ENCODE measurements around the gene GLTP. TPM values are rescaled to one million over a fixed set of nuclear protein-coding genes. Genes with fewer than 3 reads are reported as not detected.

GLTP gene
- polyA plus RNA-seq, 2 of the 4 experiments (the other 2 are of a cell fraction) = 16.9 to 18.8 TPM

DNA sequence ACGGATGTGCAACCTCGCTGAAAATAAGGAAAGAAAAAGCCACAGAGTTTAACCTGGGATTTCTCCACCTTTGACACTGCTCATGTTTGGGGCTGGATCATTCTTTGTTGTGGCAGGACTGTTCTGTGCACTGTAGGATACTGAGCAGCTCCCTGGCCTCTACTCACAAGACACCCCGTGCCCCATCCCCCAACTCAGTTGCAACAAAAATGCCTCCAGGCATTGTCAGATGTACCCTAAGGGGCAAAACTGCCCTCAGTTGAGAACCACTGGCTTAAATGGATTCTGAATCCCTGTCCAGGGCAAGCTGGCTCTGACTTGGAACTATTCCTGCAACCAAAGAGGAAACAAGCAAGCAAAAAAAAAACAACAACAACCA is 2.1 kb downstream of the GLTP start (continued):
- TF ChIP-seq, protein P1, sequence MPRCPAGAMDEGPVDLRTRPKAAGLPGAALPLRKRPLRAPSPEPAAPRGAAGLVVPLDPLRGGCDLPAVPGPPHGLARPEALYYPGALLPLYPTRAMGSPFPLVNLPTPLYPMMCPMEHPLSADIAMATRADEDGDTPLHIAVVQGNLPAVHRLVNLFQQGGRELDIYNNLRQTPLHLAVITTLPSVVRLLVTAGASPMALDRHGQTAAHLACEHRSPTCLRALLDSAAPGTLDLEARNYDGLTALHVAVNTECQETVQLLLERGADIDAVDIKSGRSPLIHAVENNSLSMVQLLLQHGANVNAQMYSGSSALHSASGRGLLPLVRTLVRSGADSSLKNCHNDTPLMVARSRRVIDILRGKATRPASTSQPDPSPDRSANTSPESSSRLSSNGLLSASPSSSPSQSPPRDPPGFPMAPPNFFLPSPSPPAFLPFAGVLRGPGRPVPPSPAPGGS (IDR thresholded peaks at IDR 0.05) = no peak
- TF ChIP-seq ESRRA (IDR thresholded peaks at IDR 0.05; ENCODE audit: borderline replicate concordance, low read length) (no peak), KDM1A (IDR thresholded peaks at IDR 0.05; ENCODE audit: low read depth) (no peak), ZNF302 (CRISPR knock-in tag; IDR thresholded peaks at IDR 0.05) (no peak), JUN (IDR thresholded peaks at IDR 0.05) (no peak), BHLHE40 (IDR thresholded peaks at IDR 0.05; ENCODE audit: low read depth, low read length) (no peak), CHD2 (IDR thresholded peaks at IDR 0.05; ENCODE audit: low read length, partially characterized antibody) (no peak)
- TF ChIP-seq, protein P2, sequence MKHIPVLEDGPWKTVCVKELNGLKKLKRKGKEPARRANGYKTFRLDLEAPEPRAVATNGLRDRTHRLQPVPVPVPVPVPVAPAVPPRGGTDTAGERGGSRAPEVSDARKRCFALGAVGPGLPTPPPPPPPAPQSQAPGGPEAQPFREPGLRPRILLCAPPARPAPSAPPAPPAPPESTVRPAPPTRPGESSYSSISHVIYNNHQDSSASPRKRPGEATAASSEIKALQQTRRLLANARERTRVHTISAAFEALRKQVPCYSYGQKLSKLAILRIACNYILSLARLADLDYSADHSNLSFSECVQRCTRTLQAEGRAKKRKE (CRISPR knock-in tag; IDR thresholded peaks at IDR 0.05; ENCODE audit: low read depth) = no peak

DNA sequence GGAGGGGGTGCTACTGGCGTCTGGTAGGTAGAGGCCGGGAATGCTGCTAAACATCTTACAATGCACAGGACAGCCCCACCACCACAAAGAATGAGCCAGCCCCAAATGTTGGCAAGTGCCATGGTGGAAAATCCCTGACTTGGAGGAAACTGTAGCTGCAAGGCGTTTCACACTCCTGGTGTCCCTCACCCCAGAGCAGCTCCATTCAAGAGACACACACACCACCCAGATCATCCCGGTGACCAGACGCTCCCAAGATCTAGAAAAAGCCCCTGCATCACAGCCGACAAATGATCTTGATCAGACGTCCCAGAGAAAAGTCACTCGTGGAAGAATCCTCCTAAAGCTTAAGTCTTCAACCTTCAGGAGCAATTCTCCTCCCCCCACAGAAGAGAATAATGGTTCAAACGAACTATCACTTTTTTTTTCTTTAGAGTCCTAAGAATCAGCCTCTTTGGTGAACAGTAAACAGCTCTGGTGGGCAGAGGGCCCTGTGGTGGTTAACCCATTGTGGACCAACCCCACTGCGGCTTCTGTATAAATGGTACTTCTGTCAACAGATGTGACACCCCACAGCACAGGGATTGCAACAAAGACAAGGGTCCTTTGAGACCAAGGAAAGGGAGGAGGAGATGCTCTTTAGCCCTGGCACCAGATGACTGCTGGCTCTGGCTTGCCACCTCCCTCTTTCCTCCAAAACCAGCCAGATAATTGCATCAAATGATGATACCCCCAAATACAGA is 2.7 kb downstream of the GLTP start:
- Histone ChIP-seq H3K4me2 (no peak overlapping the region), H3K4me3 (no peak overlapping the region), H3K4me1 (peaks cover 30% of the 10 kb centered on the region), H3K9me3 (no peaks in the 10 kb centered on the region), H3K27ac (no peak overlapping the region)
- FAIRE-seq (no peak), ATAC-seq (no peak), DNase-seq (ENCODE audit: low read depth in 1 of 2, low spot score in 1 of 2) (no peak)
- WGBS (ENCODE audit: missing lambda C conversion rate) = 75% methylated on average over 10 of the region's 10 CpGs
- ChIA-PET POLR2A (no interaction called here), CTCF (interaction anchor here (0.7 to 6.1 kb wide), 7 partner anchors 24 to 280 kb away, joined by 4 to 27 read pairs (median 6); no protein-coding TSS in a partner anchor)
- TF ChIP-seq, protein P3, sequence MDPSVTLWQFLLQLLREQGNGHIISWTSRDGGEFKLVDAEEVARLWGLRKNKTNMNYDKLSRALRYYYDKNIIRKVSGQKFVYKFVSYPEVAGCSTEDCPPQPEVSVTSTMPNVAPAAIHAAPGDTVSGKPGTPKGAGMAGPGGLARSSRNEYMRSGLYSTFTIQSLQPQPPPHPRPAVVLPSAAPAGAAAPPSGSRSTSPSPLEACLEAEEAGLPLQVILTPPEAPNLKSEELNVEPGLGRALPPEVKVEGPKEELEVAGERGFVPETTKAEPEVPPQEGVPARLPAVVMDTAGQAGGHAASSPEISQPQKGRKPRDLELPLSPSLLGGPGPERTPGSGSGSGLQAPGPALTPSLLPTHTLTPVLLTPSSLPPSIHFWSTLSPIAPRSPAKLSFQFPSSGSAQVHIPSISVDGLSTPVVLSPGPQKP (IDR thresholded peaks at IDR 0.05; ENCODE audit: low read depth, low read length) = no peak
- TF ChIP-seq EHMT2 (IDR thresholded peaks at IDR 0.05; ENCODE audit: low read depth) (no peak), NPAS2 (CRISPR knock-in tag; IDR thresholded peaks at IDR 0.05; ENCODE audit: borderline replicate concordance) (no peak), NFE2L2 (conservative IDR thresholded peaks at IDR 0.05; ENCODE audit: low read length) (no peak), FOXS1 (CRISPR knock-in tag; IDR thresholded peaks at IDR 0.05) (no peak), FOSB (CRISPR knock-in tag; IDR thresholded peaks at IDR 0.05) (no peak)
- TF ChIP-seq, protein P4, sequence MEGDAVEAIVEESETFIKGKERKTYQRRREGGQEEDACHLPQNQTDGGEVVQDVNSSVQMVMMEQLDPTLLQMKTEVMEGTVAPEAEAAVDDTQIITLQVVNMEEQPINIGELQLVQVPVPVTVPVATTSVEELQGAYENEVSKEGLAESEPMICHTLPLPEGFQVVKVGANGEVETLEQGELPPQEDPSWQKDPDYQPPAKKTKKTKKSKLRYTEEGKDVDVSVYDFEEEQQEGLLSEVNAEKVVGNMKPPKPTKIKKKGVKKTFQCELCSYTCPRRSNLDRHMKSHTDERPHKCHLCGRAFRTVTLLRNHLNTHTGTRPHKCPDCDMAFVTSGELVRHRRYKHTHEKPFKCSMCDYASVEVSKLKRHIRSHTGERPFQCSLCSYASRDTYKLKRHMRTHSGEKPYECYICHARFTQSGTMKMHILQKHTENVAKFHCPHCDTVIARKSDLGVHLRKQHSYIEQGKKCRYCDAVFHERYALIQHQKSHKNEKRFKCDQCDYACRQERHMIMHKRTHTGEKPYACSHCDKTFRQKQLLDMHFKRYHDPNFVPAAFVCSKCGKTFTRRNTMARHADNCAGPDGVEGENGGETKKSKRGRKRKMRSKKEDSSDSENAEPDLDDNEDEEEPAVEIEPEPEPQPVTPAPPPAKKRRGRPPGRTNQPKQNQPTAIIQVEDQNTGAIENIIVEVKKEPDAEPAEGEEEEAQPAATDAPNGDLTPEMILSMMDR (IDR thresholded peaks at IDR 0.05) = no peak
- TF ChIP-seq, protein P2 (CRISPR knock-in tag; IDR thresholded peaks at IDR 0.05; ENCODE audit: low read depth) = no peak

DNA sequence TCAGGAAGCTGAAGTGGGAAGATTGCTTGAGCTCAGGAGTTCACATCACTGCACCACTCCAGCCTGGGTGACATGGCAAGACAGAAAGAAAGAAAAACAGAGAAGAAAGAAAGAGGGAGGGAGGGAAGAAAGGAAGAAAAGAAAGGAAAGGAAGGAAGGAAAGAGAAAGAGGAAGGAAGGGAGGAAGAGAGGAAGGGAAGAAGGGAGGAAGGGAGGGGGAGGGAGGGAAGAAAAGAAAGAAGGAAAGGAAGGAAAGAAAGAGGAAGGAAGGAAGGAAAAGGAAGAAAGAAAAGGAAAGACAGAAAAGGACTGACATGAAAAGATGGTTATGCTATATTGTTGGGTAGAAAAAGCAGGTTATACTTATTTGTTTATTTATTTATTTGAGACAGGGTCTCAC is 3.9 kb downstream of the GLTP start:
- Histone ChIP-seq H3K4me2 (no peak overlapping the region), H3K4me3 (no peak overlapping the region), H3K9me3 (no peaks in the 10 kb centered on the region), H3K27ac (no peak overlapping the region), H3K4me1 (peaks cover 22% of the 10 kb centered on the region)
- no peak for TF ChIP-seq PHF8 (IDR thresholded peaks at IDR 0.05; ENCODE audit: borderline replicate concordance, low read depth)
- TF ChIP-seq HOXA7 (CRISPR knock-in tag; IDR thresholded peaks at IDR 0.05) = no peak
- FAIRE-seq (no peak), DNase-seq (ENCODE audit: low read depth in 1 of 2, low spot score in 1 of 2) (no peak), ATAC-seq (no peak)
- ChIA-PET POLR2A (no interaction called here), CTCF (interaction anchor here (1.2 to 6.1 kb wide), 5 partner anchors 17 to 278 kb away, joined by 3 to 27 read pairs (median 15); no protein-coding TSS in a partner anchor)
